Brain microvascular endothelial cell (primary cell): ENCODE data around the gene HK1.

Source experiments
- DNase-seq: peaks from one replicate; pipeline ENCODE4 v3.0.0-alpha.2; 2020
- H3K27ac ChIP-seq: fragments of 250-450 bp; sonication (Bioruptor Pico); 2 replicates; pipeline ENCODE4 v1.5.1; 2020; ENCODE audit warnings: mild to moderate bottlenecking, moderate library complexity
- H3K27me3 ChIP-seq: fragments of 250-450 bp; sonication (Bioruptor Pico); replicated peaks from 2 replicates; pipeline ENCODE4 v1.5.1; 2020; ENCODE audit warnings: mild to moderate bottlenecking
- H3K36me3 ChIP-seq: fragments of 250-450 bp; sonication (Bioruptor Pico); replicated peaks from 2 replicates; pipeline ENCODE4 v1.5.1; 2020; ENCODE audit warnings: mild to moderate bottlenecking
- H3K4me3 ChIP-seq: 2 replicates; pipeline ENCODE4 v1.5.1; 2011; ENCODE audit warnings: low read depth, mild to moderate bottlenecking, control low read depth, low read length, moderate library complexity
- CTCF ChIP-seq: IDR thresholded peaks from 2 replicates; pipeline ENCODE4 v1.5.1; 2011; ENCODE audit warnings: low read depth, mild to moderate bottlenecking, moderate library complexity, low read length, control low read depth, inconsistent platforms; ENCODE audit errors: missing control alignments
- in situ Hi-C: cut with HindIII; loops from 2 replicates; pipeline ENCODE4 v1.10.0; 2017; ENCODE audit warnings: low sequenced_read_pairs, low pct_ligation_motif_present

HK1 gene

GRCh38 chr10:69409968-69410367 is 131.7 kb downstream of the HK1 start:
- in situ Hi-C loops: no loop called here
- Histone ChIP-seq H3K4me3 (no peak overlapping the region), H3K27ac (no peak overlapping the region), H3K27me3 (no peaks in the 10 kb centered on the region), H3K36me3 (no peaks in the 10 kb centered on the region)
- DNase-seq: no peak
- no peak for TF ChIP-seq CTCF

GRCh38 chr10:69410487-69410886 is 132.2 kb downstream of the HK1 start:
- Histone ChIP-seq H3K36me3 (no peaks in the 10 kb centered on the region), H3K27me3 (no peaks in the 10 kb centered on the region), H3K4me3 (no peak overlapping the region), H3K27ac (no peak overlapping the region)
- in situ Hi-C loops: no loop called here
- no peak for TF ChIP-seq CTCF
- no peak for DNase-seq

- no peak overlapping the region for H3K27ac ChIP-seq
- in situ Hi-C loops: no loop called here
- no peak for DNase-seq
- H3K36me3 ChIP-seq: no peaks in the 10 kb centered on the region
- no peak overlapping the region for H3K4me3 ChIP-seq
- H3K27me3 ChIP-seq: no peaks in the 10 kb centered on the region
- TF ChIP-seq CTCF: no peak
Measured at GRCh38 chr10:69411476-69411875, 133.2 kb downstream of the HK1 start.

- no peaks in the 10 kb centered on the region for H3K36me3 ChIP-seq
- no peak overlapping the region for H3K27ac ChIP-seq
- no peak for TF ChIP-seq CTCF
- no peaks in the 10 kb centered on the region for H3K27me3 ChIP-seq
- DNase-seq: no peak
- in situ Hi-C loops: no loop called here
- no peak overlapping the region for H3K4me3 ChIP-seq
Measured at GRCh38 chr10:69412232-69412790, 134.0 kb downstream of the HK1 start.

GRCh38 chr10:69413221-69413865 is 135.0 kb downstream of the HK1 start:
- Histone ChIP-seq H3K27ac (no peak overlapping the region), H3K27me3 (no peaks in the 10 kb centered on the region), H3K36me3 (no peaks in the 10 kb centered on the region), H3K4me3 (no peak overlapping the region)
- in situ Hi-C loops: no loop called here
- DNase-seq: peak; percentile 71
- peak; percentile 82 for TF ChIP-seq CTCF
